ENCODE data around the gene NPAS4. TPM values are rescaled to one million over a fixed set of nuclear protein-coding genes. Genes with fewer than 3 reads are reported as not detected.

NPAS4 gene
- polyA plus RNA-seq, 1 of the 3 experiments (the other 2 are of a cell fraction) = 0.03 TPM

GRCh38 chr11:66443602-66444001 is 22.8 kb downstream of the NPAS4 start:
- TF ChIP-seq ELF1 (IDR thresholded peaks at IDR 0.05) (no peak), RXRA (IDR thresholded peaks at IDR 0.05; ENCODE audit: borderline replicate concordance, low read depth) (no peak), EZH2phosphoT487 (IDR thresholded peaks at IDR 0.05; ENCODE audit: borderline replicate concordance, low read depth) (no peak), FOSL2 (IDR thresholded peaks at IDR 0.05; ENCODE audit: borderline replicate concordance, low read depth) (peak; percentile 67; the same call in 1 of the 2 replicates), RAD21 (IDR thresholded peaks at IDR 0.05; ENCODE audit: low read length) (no peak), FOXJ3 (CRISPR knock-in tag; IDR thresholded peaks at IDR 0.05) (no peak)

GRCh38 chr11:66447012-66447411 is 26.2 kb downstream of the NPAS4 start:
- Histone ChIP-seq H4K20me1 (ENCODE audit: insufficient read depth) (no peaks in the 10 kb centered on the region), H3K4me2 (no peak overlapping the region), H3K27ac (ENCODE audit: low read depth in 2 of 2, low read length in 1 of 2) (no peak overlapping the region), H2AFZ (ENCODE audit: low read depth) (no peak overlapping the region), H3K9me2 (no peaks in the 10 kb centered on the region), H3K27me3 (ENCODE audit: insufficient read depth) (peaks cover 9% of the 10 kb centered on the region), H3K9ac (no peak overlapping the region), H3K36me3 (replicated peaks in 1 of 2; ENCODE audit: control insufficient read depth in 1 of 2, insufficient read depth in 2 of 2, low read length in 1 of 2) (no peaks in the 10 kb centered on the region), H3K9me3 (no peaks in the 10 kb centered on the region), H3F3A (replicated peaks; ENCODE audit: insufficient read depth) (no peaks in the 10 kb centered on the region), H3K4me3 (ENCODE audit: low read depth in 2 of 2, low read length in 1 of 2) (no peak overlapping the region), H3K4me1 (ENCODE audit: control insufficient read depth in 1 of 2, insufficient read depth in 2 of 2, low read depth in 1 of 2, low read length in 1 of 2) (no peaks in the 10 kb centered on the region), H3K79me2 (ENCODE audit: insufficient read depth) (no peaks in the 10 kb centered on the region)
- CTCF ChIA-PET = interaction anchor here (1.1 to 1.6 kb wide), 2 partner anchors 8 to 29 kb away, joined by 3 to 8 read pairs; partner anchors contain the start of gene MRPL11
- TF ChIP-seq MAX (IDR thresholded peaks at IDR 0.05; ENCODE audit: low read depth) (no peak), NFIC (IDR thresholded peaks at IDR 0.05; ENCODE audit: borderline replicate concordance) (no peak), EZH2phosphoT487 (IDR thresholded peaks at IDR 0.05; ENCODE audit: borderline replicate concordance, low read depth) (no peak), MEF2A (IDR thresholded peaks at IDR 0.05; ENCODE audit: borderline replicate concordance, low read depth) (no peak), CHD2 (IDR thresholded peaks at IDR 0.05; ENCODE audit: low read length, partially characterized antibody) (no peak), POLR2AphosphoS5 (IDR thresholded peaks at IDR 0.05; ENCODE audit: low read depth, low read length) (no peak), FOXJ3 (CRISPR knock-in tag; IDR thresholded peaks at IDR 0.05) (no peak), MXI1 (IDR thresholded peaks at IDR 0.05; ENCODE audit: low read depth, low read length) (no peak), ZBTB33 (IDR thresholded peaks at IDR 0.05; ENCODE audit: borderline replicate concordance, low read depth) (no peak), REST (IDR thresholded peaks at IDR 0.05; ENCODE audit: low read depth, low read length) (no peak), GABPA (IDR thresholded peaks at IDR 0.05; ENCODE audit: low read depth) (no peak), USF2 (IDR thresholded peaks at IDR 0.05; ENCODE audit: borderline replicate concordance, low read depth, low read length) (no peak), EP300 (IDR thresholded peaks at IDR 0.05; ENCODE audit: borderline replicate concordance in 1 of 2, low read depth in 1 of 2, low read length in 1 of 2) (no peak)
- DNase-seq = no peak
- POLR2A ChIA-PET = no interaction called here

More at GRCh38 chr11:66443602-66444001, 22.8 kb downstream of the NPAS4 start:
- no peaks in the 10 kb centered on the region for H3K79me2 ChIP-seq (ENCODE audit: insufficient read depth)
- WGBS (ENCODE audit: low lambda C conversion rate) = 18% methylated on average over 4 of the region's 4 CpGs
- H3K27ac ChIP-seq (ENCODE audit: low read depth in 2 of 2, low read length in 1 of 2) = peak overlapping the region in 1 of 2 experiments; percentile 62; a peak in 2 of 4 replicates
- no peaks in the 10 kb centered on the region for H3K9me3 ChIP-seq
- ChIA-PET POLR2A (no interaction called here), CTCF (interaction anchor here (0.7 to 1.1 kb wide), 2 partner anchors 35 to 57 kb away, joined by 3 to 4 read pairs; no protein-coding TSS in a partner anchor)
- no peaks in the 10 kb centered on the region for H3F3A ChIP-seq (replicated peaks; ENCODE audit: insufficient read depth)
- H2AFZ ChIP-seq (ENCODE audit: low read depth) = 0 out of 2 replicates have a peak overlapping the region, but pooled peaks have one; percentile 41
- H3K4me1 ChIP-seq (ENCODE audit: control insufficient read depth in 1 of 2, insufficient read depth in 2 of 2, low read depth in 1 of 2, low read length in 1 of 2) = no peaks in the 10 kb centered on the region
- H4K20me1 ChIP-seq (ENCODE audit: insufficient read depth) = no peaks in the 10 kb centered on the region
- peak overlapping the region; percentile 22; the same call in 1 of the 2 replicates for H3K4me2 ChIP-seq
- H3K9ac ChIP-seq = no peak overlapping the region
- H3K27me3 ChIP-seq (ENCODE audit: insufficient read depth) = peaks cover 28% of the 10 kb centered on the region
- no peak overlapping the region for H3K4me3 ChIP-seq (ENCODE audit: low read depth in 2 of 2, low read length in 1 of 2)
- H3K36me3 ChIP-seq (replicated peaks in 1 of 2; ENCODE audit: control insufficient read depth in 1 of 2, insufficient read depth in 2 of 2, low read length in 1 of 2) = no peaks in the 10 kb centered on the region
- DNase-seq = no peak
- H3K9me2 ChIP-seq = no peaks in the 10 kb centered on the region

Data from SK-N-SH (cell line).